Measurements from ENCODE around the gene HOMER3. TPM values are rescaled to one million over a fixed set of nuclear protein-coding genes. Genes with fewer than 3 reads are reported as not detected.

Gene HOMER3
- total and polyA plus RNA-seq, 2 of the 13 experiments (the other 11 are each of a cell fraction or from before 2014, with no cell fraction given) = 21.3 to 27.3 TPM

DNA sequence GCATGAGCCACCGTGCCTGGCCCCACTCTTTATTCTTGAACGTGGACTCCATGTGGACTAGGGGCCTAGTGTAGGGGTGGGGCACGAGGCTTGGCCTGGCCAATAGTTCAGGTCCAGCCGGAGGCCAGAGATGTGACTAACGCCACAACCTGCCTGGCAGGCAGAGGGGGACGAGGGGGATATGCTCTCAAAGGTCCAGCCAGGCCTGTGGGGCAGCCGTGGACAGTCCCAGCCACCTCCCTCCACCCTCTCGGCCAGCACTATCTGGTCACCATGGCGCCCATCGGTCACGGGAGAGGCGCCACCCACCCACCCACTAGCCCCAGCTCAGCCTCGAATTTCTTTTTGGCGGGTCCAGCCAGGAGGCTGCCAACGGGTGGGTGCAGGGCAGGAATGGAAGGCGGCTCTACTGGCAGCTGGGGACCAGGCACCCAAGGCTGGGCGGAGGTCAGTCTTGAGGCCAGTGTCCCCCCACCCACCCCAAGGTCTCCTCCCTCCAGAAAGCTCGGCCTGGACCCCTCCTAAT is 42.9 kb downstream of the HOMER3 start (continued):
- TF ChIP-seq, protein P1, sequence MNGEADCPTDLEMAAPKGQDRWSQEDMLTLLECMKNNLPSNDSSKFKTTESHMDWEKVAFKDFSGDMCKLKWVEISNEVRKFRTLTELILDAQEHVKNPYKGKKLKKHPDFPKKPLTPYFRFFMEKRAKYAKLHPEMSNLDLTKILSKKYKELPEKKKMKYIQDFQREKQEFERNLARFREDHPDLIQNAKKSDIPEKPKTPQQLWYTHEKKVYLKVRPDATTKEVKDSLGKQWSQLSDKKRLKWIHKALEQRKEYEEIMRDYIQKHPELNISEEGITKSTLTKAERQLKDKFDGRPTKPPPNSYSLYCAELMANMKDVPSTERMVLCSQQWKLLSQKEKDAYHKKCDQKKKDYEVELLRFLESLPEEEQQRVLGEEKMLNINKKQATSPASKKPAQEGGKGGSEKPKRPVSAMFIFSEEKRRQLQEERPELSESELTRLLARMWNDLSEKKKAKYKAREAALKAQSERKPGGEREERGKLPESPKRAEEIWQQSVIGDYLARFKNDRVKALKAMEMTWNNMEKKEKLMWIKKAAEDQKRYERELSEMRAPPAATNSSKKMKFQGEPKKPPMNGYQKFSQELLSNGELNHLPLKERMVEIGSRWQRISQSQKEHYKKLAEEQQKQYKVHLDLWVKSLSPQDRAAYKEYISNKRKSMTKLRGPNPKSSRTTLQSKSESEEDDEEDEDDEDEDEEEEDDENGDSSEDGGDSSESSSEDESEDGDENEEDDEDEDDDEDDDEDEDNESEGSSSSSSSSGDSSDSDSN (CRISPR knock-in tag; IDR thresholded peaks at IDR 0.05) = 0 out of 2 replicates have a peak, but pooled peaks have one; percentile 25
- TF ChIP-seq, protein P2, sequence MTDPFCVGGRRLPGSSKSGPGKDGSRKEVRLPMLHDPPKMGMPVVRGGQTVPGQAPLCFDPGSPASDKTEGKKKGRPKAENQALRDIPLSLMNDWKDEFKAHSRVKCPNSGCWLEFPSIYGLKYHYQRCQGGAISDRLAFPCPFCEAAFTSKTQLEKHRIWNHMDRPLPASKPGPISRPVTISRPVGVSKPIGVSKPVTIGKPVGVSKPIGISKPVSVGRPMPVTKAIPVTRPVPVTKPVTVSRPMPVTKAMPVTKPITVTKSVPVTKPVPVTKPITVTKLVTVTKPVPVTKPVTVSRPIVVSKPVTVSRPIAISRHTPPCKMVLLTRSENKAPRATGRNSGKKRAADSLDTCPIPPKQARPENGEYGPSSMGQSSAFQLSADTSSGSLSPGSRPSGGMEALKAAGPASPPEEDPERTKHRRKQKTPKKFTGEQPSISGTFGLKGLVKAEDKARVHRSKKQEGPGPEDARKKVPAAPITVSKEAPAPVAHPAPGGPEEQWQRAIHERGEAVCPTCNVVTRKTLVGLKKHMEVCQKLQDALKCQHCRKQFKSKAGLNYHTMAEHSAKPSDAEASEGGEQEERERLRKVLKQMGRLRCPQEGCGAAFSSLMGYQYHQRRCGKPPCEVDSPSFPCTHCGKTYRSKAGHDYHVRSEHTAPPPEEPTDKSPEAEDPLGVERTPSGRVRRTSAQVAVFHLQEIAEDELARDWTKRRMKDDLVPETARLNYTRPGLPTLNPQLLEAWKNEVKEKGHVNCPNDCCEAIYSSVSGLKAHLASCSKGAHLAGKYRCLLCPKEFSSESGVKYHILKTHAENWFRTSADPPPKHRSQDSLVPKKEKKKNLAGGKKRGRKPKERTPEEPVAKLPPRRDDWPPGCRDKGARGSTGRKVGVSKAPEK (CRISPR knock-in tag; IDR thresholded peaks at IDR 0.05; ENCODE audit: borderline replicate concordance) = no peak
- TF ChIP-seq EZH2 (conservative IDR thresholded peaks at IDR 0.05; ENCODE audit: low read depth, low read length) (no peak), ELF3 (CRISPR knock-in tag; IDR thresholded peaks at IDR 0.05) (no peak), AHR (CRISPR knock-in tag; IDR thresholded peaks at IDR 0.05) (no peak), TBX2 (CRISPR knock-in tag; IDR thresholded peaks at IDR 0.05; ENCODE audit: borderline replicate concordance) (no peak; the same call in 1 of the 2 replicates), TARDBP (CRISPR knock-in tag; IDR thresholded peaks at IDR 0.05) (no peak), ZNF546 (CRISPR knock-in tag; conservative IDR thresholded peaks at IDR 0.05) (no peak), HOXD1 (CRISPR knock-in tag; IDR thresholded peaks at IDR 0.05) (no peak), GTF3A (CRISPR knock-in tag; conservative IDR thresholded peaks at IDR 0.05) (no peak), SMAD9 (CRISPR knock-in tag; IDR thresholded peaks at IDR 0.05) (no peak), ZNF251 (CRISPR knock-in tag; IDR thresholded peaks at IDR 0.05) (no peak), ZNF260 (CRISPR knock-in tag; IDR thresholded peaks at IDR 0.05; ENCODE audit: borderline replicate concordance, low read depth) (no peak)
- TF ChIP-seq, protein P3, sequence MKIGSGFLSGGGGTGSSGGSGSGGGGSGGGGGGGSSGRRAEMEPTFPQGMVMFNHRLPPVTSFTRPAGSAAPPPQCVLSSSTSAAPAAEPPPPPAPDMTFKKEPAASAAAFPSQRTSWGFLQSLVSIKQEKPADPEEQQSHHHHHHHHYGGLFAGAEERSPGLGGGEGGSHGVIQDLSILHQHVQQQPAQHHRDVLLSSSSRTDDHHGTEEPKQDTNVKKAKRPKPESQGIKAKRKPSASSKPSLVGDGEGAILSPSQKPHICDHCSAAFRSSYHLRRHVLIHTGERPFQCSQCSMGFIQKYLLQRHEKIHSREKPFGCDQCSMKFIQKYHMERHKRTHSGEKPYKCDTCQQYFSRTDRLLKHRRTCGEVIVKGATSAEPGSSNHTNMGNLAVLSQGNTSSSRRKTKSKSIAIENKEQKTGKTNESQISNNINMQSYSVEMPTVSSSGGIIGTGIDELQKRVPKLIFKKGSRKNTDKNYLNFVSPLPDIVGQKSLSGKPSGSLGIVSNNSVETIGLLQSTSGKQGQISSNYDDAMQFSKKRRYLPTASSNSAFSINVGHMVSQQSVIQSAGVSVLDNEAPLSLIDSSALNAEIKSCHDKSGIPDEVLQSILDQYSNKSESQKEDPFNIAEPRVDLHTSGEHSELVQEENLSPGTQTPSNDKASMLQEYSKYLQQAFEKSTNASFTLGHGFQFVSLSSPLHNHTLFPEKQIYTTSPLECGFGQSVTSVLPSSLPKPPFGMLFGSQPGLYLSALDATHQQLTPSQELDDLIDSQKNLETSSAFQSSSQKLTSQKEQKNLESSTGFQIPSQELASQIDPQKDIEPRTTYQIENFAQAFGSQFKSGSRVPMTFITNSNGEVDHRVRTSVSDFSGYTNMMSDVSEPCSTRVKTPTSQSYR (CRISPR knock-in tag; IDR thresholded peaks at IDR 0.05; ENCODE audit: borderline replicate concordance) = no peak
- TF ChIP-seq, protein P4, sequence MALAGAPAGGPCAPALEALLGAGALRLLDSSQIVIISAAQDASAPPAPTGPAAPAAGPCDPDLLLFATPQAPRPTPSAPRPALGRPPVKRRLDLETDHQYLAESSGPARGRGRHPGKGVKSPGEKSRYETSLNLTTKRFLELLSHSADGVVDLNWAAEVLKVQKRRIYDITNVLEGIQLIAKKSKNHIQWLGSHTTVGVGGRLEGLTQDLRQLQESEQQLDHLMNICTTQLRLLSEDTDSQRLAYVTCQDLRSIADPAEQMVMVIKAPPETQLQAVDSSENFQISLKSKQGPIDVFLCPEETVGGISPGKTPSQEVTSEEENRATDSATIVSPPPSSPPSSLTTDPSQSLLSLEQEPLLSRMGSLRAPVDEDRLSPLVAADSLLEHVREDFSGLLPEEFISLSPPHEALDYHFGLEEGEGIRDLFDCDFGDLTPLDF (CRISPR knock-in tag; IDR thresholded peaks at IDR 0.05) = no peak
